Adrenal gland (tissue), 12 donors: ENCODE measurements around the gene LMAN2. TPM values are rescaled to one million over a fixed set of nuclear protein-coding genes. Genes with fewer than 3 reads are reported as not detected.
A peak's percentile ranks its signal among the peaks of the same experiment; 100 is the strongest.

ENCODE experiments used
- DNase-seq, 7 donors: peaks; one replicate each; pipeline ENCODE4 v3.0.0-alpha.2; 2019 to 2020
- H3K27ac ChIP-seq, 5 donors: fragments of 200-600 bp; sonication (generic) in 4 of 5; 1 replicate in 3 of 5; 2 replicates in 2 of 5; pipeline versions ENCODE4 v1.5.1 to v1.8.0; 2016 to 2020; ENCODE audit warnings: mild to moderate bottlenecking in 1 of 5
- H3K27me3 ChIP-seq: fragments of 200-600 bp; 2 replicates; pipeline ENCODE4 v1.8.0; 2021
- H3K36me3 ChIP-seq, 2 donors: fragments of 200-600 bp; replicated peaks in 1 of 2; 1 replicate in 1 of 2; 2 replicates in 1 of 2; pipeline versions ENCODE4 v1.5.1 to v1.8.0; 2018 to 2022
- H3K4me1 ChIP-seq, 2 donors: fragments of 200-600 bp; replicated peaks in 1 of 2; 1 replicate in 1 of 2; 2 replicates in 1 of 2; pipeline versions ENCODE4 v1.5.1 to v1.8.0; 2018 to 2021
- H3K4me3 ChIP-seq, 4 donors: fragments of 200-600 bp; sonication (generic) in 3 of 4; one replicate each; pipeline ENCODE4 v1.5.1; 2016 to 2018
- H3K9me3 ChIP-seq, 3 donors: fragments of 200-600 bp; sonication (generic) in 1 of 3; replicated peaks in 1 of 3; 1 replicate in 2 of 3; 2 replicates in 1 of 3; pipeline versions ENCODE4 v1.5.1 to v1.8.0; 2016 to 2021
- POLR2A ChIP-seq, 2 donors: fragments of 450-650 bp; IDR thresholded peaks; one replicate each; pipeline ENCODE4 v1.6.1; 2017; ENCODE audit warnings: antibody characterized with exemption in 2 of 2, mild to moderate bottlenecking in 2 of 2, moderate library complexity in 1 of 2
- WGBS, 4 donors: extraction: QIAGEN DNeasy Blood & Tissue Kit in 2 of 4; methylation state at CpG; one replicate each; pipeline versions ENCODE4 v1.1.5 to v1.1.7; 2013 to 2017; 5-methylcytosine and 5-hydroxymethylcytosine counted together
- intact Hi-C, 2 donors: fragments of 100-400 bp; cut with DNase I; formaldehyde crosslinking; loops; one replicate each; pipeline versions ENCODE4 v1.14.1 to v1.15.0; 2022 to 2023
- polyA plus RNA-seq, 3 donors: library from polyadenylated mRNA; stranded (reverse); fragments of 200-250 nt in 2 of 3; fragments of 350-450 nt in 1 of 3; fragmentation: Illumina TruSeq in 1 of 3; extraction: RNeasy Lipid Tissue Mini Kit (QIAGEN cat#74804) in 1 of 3; gene quantifications; one replicate each; pipeline ENCODE4 v1.2.3, GENCODE V29; 2013 to 2014
- total RNA-seq, 9 donors: library from RNA; depleted of rRNA in 4 of 9; stranded (reverse); fragments of >200 nt in 4 of 9; fragments of 120-200 nt in 1 of 9; fragmentation: NEBNext Ultra II Directional in 1 of 9; extraction: Animal tissue kit (Norgen Biotek cat#: 25700) in 1 of 9; gene quantifications; one replicate each; pipeline versions ENCODE4 v1.1.0 to v1.2.4, GENCODE V29; 2013 to 2023
- TF ChIP-seq, protein P1 (sequence below), 6 experiments: fragments of 450-650 bp in 4 of 6; fragments of 200-600 bp in 2 of 6; sonication (generic) in 1 of 6; IDR thresholded peaks; 1 replicate in 5 of 6; 2 replicates in 1 of 6; pipeline versions ENCODE4 v1.5.1 to v1.8.0; 2016 to 2021; ENCODE audit warnings: antibody characterized with exemption in 6 of 6, mild to moderate bottlenecking in 2 of 6, moderate library complexity in 1 of 6
- donor health status: healthy with polysubstance abuse.
- donor health status: Bipolar disorder and iron deficiency.
- donor health status: DM: yes; HTN: yes; CAD: no.
- donor health status: DM: no; HTN: no; CAD: no.
- donor health status: DM: no; HTN: no; CAD: no.
- donor health status: DM: yes; HTN: yes; CAD: no.

The LMAN2 gene
- total and polyA plus RNA-seq, 12 donors, result 85.7 to 398 (median 150) TPM

GRCh38 chr5:177366528-177367322 is 15.3 kb upstream of the LMAN2 start:
- Histone ChIP-seq H3K4me3 (peak overlapping the region in 2 of 4 donors; percentile 18 to 49), H3K27ac (peak overlapping the region; percentile 87 to 98 (median 94)), H3K36me3 (no peaks in the 10 kb centered on the region), H3K27me3 (no peaks in the 10 kb centered on the region), H3K9me3 (no peaks in the 10 kb centered on the region), H3K4me1 (peaks cover 27 to 36% of the 10 kb centered on the region in 2 donors)
- intact Hi-C loops, result no loop called here
- WGBS, 4 donors, result 16 to 29% (median 18%) methylated on average over 16 to 36 of the region's 36 CpGs
- TF ChIP-seq, protein P1, sequence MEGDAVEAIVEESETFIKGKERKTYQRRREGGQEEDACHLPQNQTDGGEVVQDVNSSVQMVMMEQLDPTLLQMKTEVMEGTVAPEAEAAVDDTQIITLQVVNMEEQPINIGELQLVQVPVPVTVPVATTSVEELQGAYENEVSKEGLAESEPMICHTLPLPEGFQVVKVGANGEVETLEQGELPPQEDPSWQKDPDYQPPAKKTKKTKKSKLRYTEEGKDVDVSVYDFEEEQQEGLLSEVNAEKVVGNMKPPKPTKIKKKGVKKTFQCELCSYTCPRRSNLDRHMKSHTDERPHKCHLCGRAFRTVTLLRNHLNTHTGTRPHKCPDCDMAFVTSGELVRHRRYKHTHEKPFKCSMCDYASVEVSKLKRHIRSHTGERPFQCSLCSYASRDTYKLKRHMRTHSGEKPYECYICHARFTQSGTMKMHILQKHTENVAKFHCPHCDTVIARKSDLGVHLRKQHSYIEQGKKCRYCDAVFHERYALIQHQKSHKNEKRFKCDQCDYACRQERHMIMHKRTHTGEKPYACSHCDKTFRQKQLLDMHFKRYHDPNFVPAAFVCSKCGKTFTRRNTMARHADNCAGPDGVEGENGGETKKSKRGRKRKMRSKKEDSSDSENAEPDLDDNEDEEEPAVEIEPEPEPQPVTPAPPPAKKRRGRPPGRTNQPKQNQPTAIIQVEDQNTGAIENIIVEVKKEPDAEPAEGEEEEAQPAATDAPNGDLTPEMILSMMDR (IDR thresholded peaks at IDR 0.05), result no peak
- peak in 1 of 2 donors; percentile 61 for TF ChIP-seq POLR2A (IDR thresholded peaks at IDR 0.05)
- DNase-seq, result peak; percentile 92 to 96 (median 93)

GRCh38 chr5:177365845-177366527 is 14.5 kb upstream of the LMAN2 start:
- no peak overlapping the region for H3K4me3 ChIP-seq
- DNase-seq, result peak in 2 of 7 donors; percentile 35 to 36
- H3K27me3 ChIP-seq, result no peaks in the 10 kb centered on the region
- H3K4me1 ChIP-seq, result peaks cover 27 to 36% of the 10 kb centered on the region in 2 donors
- H3K9me3 ChIP-seq, result no peaks in the 10 kb centered on the region
- intact Hi-C loops, result no loop called here
- TF ChIP-seq POLR2A (IDR thresholded peaks at IDR 0.05), result no peak
- TF ChIP-seq, protein P1 (IDR thresholded peaks at IDR 0.05), result no peak
- H3K36me3 ChIP-seq, result no peaks in the 10 kb centered on the region
- H3K27ac ChIP-seq, result peak overlapping the region; percentile 87 to 98 (median 94)
- WGBS, 4 donors, result 70 to 84% (median 81%) methylated on average over 5 to 14 of the region's 14 CpGs

GRCh38 chr5:177364159-177364962 is 12.9 kb upstream of the LMAN2 start:
- no peaks in the 10 kb centered on the region for H3K9me3 ChIP-seq
- H3K36me3 ChIP-seq, result no peaks in the 10 kb centered on the region
- DNase-seq, result no peak
- peaks cover 27 to 31% of the 10 kb centered on the region in 2 donors for H3K4me1 ChIP-seq
- H3K4me3 ChIP-seq, result no peak overlapping the region
- no peak overlapping the region for H3K27ac ChIP-seq
- TF ChIP-seq, protein P1 (IDR thresholded peaks at IDR 0.05), result no peak
- TF ChIP-seq POLR2A (IDR thresholded peaks at IDR 0.05), result no peak
- H3K27me3 ChIP-seq, result no peaks in the 10 kb centered on the region
- WGBS, 4 donors, result 65 to 76% (median 72%) methylated on average over 7 to 11 of the region's 11 CpGs
- intact Hi-C loops, result no loop called here

GRCh38 chr5:177363565-177363964 is 12.1 kb upstream of the LMAN2 start:
- TF ChIP-seq, protein P1 (IDR thresholded peaks at IDR 0.05), result no peak
- TF ChIP-seq POLR2A (IDR thresholded peaks at IDR 0.05), result no peak
- Histone ChIP-seq H3K9me3 (no peaks in the 10 kb centered on the region), H3K27ac (no peak overlapping the region), H3K4me3 (peak overlapping the region in 2 of 4 donors; percentile 18 to 55), H3K27me3 (no peaks in the 10 kb centered on the region), H3K36me3 (no peaks in the 10 kb centered on the region), H3K4me1 (peaks cover 27 to 31% of the 10 kb centered on the region in 2 donors)
- 35 to 39% (median 37%) methylated on average over 10 of the region's 10 CpGs for WGBS, 4 donors
- DNase-seq, result no peak
- intact Hi-C loops, result no loop called here
